Measurements from ENCODE around the gene KIF13A.
"Not testable (repeated sequence)": the region's sequence is repeated elsewhere in the genome, so short reads cannot be mapped to it uniquely, and the experiment has no call there.

Gene KIF13A

DNA sequence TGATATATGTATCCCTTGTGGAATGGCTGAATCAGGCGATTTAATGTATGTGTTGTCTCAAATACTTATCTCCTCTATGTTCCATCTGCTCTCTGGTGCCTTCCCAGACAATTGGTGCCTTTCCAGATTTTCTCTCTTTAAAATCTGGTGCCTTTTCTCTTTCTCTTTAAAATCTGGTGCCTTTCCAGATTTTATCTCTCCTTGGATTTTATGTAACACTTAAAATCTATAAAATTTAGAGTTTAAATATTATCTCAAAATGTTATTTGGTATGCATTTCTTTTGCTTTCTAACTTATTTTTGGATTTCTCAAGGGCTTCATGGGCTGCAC, 116.3 kb downstream of the KIF13A start:
- DNase-seq (ENCODE audit: low read depth in 3 of 3): no peak

DNA sequence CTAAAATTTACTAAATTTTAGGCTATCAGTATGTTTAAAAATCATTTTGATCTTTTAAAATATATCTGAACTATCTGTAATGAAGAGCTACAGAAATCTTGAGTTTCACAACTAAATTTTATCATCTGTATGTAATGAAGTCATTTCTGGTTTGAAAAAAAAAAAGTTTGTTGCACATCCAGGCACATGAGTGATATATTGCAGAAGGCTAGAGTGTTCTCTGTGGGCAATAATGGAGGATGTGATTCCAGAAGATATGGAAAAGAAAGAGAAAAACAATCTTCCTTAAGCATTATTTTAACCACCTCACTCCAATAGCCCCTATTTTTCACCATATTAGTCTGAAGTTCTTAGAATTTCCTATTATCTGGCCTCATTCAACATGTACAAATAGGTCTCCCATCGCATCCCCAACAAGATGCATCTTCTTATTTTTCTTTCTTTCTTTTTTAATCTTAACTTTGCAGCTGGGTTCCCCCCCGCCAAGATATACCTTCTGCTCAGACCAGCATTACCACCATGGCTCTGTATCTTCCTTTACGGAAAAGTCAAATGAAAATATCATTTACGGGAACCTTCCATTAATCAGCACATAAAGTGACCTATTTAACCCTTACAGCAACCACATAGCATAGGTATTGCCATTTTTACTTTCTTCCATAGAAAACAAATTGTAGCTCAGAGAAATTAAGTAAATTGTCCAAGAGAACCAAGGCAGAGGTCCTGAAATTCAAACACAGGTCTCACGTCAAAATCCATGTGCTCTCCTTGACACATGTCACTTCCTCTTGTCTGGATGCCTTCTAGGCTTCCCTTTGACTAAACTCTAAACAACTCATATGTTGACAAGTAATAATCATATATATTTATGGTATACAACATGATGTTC, 116.9 kb downstream of the KIF13A start:
- no peak for DNase-seq (ENCODE audit: low read depth in 3 of 3)

DNA sequence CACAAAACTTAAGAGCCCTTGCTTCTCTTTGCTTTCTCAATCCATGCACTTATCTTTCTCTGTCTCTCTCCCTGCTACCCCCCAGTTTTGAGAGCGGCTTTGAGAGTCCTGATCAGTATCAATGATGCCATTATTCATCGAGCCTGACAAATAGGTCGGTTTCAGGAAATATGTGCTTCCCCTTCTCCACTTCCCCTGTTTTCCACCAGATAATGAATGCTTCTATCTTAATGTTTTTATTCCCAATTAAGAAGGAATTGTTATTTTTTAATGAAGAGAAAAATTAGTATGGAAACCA, 117.7 kb downstream of the KIF13A start:
- DNase-seq (ENCODE audit: low read depth in 3 of 3): no peak

DNA sequence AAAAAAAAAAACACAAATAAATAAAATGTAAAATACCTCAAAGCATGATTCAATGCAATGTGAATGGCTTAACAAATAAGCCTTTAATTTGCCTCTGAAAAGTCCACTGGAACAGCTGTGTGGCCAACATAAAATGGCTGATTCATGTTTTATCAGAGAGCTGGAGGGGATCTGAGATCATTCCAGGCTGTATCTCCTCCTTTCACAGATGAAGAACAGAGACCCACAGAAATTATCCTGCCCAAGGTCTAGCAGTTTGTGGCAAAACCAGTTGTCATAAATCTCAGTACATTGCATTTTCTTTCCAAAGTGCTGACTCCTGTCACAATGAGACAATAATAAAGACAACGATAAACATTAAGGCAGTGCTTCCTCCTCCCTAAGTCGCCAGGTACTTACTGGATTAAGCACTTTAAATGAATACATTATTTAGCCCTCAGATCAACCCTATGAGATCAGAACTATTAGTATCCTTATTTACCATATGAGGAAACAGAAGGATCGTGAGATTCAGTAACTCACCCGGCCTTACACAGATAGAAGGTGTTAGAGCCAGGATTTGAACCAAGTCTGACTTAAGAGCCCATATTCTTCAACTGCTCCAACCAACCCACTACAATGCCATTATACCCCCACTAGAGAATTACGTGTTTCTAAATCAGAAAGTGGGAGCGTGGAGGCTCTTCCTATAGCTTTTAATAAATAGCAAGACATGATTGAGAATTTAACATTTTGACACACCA, 118.3 kb downstream of the KIF13A start:
- DNase-seq (ENCODE audit: low read depth in 3 of 3): no peak

DNA sequence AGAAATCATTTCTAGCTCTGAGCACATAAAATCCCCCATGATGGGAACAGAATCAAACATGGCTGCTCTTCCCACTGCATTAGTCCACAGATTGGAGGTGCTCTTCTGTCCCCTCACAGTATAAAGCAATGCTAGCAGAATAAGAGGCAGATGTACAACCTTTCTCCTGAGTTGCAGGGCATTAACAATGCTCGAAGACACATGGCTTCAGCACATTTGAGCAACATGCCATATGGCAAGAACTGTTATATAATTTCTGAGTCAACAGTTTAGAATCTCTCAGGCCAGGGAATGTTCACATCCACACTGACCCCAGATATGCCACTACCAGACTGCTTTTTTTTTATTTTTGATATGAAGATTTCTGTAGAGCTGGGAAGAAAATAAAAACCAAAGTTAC, 119.6 kb downstream of the KIF13A start:
- no peak for DNase-seq (ENCODE audit: low read depth in 3 of 3)

DNA sequence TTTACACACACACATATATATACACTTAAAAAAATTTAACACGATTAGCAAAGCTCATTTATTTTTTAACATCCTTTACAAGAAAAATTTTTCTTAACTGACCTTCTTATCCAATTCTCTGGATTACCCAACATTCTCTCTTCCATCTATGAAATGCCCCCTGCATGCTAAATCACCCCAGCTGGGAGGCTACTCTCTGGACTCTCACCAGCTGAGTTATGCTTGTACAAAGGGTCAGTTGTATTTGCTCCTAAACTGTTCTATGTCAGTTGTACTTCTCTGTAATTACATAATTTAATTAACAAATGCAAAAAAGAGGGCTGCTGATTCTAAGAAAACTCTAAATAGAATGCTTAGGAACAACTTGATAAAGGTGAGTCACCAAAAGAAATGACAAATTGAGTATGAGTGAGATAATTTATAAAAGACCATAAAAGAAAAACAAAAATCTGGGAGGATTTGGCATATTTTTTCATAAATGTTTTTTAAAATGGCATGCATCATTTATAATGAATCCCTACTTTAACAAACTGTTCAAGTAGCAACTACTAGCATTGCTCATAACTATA, 120.5 kb downstream of the KIF13A start:
- DNase-seq (ENCODE audit: low read depth in 3 of 3): no peak

DNA sequence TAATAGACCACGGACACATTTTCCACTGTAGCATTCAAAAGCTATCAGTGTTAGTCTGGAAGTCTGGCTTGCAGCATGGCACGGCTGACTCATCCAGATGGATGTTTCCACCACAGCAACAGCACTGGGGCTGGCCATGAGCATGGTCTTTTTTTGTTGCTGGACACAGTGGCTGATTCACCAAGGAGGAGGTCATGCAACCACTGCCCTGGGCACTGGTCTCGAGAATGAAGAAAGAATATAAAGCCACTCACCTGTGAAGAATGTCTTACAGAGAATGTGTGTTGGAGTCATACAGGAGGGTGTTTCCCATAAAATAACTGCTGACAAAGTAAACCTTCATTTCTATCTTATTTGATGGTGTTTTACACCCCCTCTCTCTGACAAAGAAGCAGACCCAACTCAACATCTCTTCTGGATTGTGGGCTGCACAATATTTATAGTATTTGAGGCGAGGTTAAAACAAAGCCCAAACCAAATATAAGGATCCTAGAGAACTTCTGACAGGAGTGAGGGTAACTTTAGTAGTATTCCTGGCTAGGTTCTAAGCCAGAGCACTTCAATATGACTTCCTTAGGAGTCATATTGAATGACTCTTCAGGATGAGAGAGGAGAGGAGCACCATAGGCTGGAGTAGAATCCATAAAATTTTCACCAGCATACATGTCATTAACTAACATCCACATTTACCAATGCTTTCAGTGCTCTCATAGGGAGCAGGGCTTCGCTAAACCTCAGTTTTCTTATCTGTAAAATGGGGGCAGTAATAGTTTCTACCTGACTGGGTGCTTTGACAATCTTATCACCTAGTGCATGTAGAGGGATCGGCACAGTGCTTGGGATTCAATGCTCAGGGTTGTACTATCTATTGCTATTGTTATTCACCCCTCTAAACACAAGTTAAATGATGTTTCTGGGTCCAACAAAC, 121.4 kb downstream of the KIF13A start:
- DNase-seq (ENCODE audit: low read depth in 3 of 3): no peak

DNA sequence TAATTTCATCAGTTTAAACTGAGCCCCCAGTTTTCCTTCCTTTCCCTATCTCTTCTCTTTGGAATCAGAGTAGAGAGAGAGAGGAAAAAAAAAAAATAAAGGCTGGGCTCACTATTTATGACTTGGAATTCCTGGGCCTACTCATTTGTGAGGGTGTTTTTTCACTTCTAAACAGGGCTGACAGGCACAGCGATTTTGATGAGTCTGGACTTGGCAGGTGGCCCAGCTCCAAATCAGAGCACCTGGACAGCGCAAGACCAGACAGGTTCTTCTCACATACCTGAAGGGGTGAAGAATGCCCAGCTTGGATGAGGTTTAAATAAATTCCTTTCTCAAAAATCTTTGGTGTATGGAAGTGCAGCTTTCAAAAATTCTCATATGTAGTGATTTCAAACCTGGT, 122.2 kb downstream of the KIF13A start:
- no peak for DNase-seq (ENCODE audit: low read depth in 3 of 3)

DNA sequence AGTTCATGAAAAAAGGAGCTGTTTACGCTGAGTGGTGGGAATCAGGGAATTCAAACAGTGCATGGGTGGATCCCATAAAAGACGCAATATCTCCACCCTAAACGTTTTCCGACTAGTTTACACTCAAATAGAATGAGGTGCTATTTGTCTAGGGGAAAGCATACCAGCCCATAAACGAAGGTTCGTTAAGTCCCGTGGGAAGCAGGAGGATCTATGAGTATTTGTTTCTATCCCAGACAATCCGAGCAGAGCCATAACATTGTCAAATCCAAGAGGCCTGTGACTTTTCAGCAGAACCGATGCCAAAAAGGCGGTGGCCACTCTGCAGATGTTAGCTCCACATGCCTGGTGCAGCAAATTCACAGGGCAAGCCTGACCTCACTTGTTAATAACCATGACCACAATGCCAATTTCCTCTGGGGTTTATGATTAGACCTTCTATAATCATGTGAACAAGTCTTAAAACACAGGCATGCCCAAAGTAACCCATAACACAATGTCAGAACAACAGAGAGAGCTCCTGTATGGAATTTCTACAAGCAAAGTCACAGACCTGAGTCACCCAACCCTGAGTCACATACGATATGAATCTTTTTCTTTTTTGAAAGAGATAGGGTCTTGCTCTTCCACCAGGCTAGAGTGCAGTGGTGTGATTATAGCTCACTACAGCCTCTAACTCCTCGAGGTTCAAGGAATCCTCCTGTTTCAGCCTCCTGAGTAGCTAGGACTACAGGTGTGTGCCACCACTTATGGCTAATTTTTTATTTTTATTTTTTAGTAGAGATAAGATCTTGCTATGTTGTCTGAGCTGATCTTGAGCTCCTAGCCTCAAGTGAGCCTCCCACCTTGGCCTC, 123.3 kb downstream of the KIF13A start:
- DNase-seq (ENCODE audit: low read depth in 3 of 3): no peak

DNA sequence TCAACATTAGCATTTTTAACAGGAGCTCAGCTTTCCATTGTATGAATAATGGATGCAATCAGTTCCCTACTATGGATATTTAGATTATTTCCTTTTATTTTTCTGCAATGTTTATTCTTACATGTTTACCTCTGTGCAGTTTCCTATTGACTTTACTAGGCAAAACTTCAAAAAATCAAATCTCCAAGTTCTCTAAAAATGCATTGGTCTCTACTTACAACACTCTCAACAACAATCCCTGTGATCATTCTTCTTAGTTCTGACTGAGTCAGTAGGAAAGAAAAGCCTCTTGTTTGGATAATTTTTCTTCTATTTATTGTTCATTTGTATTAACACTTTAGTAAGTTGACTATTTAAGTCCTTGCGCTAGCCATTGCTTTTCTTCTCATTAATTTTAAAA, 126.1 kb downstream of the KIF13A start:
- DNase-seq (ENCODE audit: low read depth in 3 of 3): no peak

DNA sequence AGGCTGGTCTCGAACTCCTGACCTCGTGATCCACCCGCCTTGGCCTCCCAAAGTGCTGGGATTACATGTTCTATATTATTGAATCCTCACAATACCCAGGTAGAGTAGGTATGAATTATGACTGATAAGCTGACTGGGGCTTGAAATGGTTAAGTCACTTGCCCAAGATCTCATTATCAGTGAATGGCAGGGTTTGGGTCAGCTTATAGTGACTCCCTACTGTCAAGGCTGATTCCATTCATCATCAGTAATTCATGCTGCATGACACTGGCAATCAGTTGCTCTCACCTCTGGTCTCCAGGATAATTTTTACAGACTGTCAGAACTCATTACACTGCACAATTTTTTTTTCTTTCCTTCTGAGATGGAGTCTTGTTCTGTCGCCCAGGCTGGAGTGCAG, 127.6 kb downstream of the KIF13A start:
- no peak for DNase-seq (ENCODE audit: low read depth in 3 of 3)

DNA sequence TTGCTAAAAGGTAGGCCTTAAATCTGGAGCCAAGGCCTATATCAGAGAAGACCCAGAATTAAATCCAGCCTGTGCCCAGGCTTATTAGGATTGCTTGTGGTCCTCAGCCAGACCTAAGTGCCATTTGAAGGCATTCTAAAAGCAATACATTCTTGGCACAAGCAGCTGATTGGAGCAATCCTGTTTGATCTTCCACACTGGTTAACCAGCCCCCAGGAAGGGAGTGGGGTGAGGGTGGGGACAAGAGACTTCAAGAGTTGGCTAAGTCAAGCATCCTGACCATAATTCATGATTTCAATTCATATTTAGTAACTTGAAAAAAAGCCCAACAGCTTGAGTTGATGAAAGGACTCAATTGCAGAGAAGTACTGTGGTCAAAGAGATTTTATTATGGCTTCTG, 128.9 kb downstream of the KIF13A start:
- no peak for DNase-seq (ENCODE audit: low read depth in 3 of 3)

DNA sequence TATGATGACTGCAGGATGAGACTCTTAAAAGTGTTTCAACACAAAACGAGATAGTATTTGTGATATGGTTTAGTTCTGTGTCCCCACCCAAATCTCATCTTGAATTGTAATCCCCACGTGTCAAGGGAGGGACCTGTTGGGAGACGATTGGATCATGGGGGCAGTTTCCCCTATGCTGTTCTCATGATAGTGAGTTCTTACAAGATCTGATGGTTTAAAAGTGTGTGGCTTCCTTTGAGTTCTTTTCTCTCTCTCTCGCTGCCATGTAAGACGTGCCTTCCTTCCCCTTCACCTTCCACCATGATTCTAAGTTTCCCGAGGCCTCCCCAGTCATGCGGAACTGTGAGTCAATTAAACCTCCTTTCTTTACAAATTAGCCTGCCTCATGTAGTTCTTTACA, 130.2 kb downstream of the KIF13A start:
- DNase-seq (ENCODE audit: low read depth in 3 of 3): not testable (repeated sequence)

DNA sequence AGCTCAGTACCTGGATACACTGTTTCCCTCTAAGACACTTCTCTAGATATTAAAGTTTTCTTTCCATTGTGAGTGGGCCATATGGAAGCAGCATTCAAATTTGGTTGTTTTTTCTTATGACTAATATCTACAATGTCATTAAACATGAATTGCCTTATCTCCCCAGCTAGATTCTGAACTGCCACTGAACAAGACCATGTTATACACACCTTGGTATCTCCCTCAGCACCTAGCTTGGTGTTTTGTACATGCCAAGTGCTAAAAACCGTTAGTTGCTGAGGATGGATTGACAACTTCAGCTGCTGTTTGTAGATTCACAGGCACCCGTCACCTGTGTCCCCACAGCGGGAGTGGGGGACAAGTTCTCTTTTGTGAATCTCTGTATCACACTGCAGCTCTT, 131.1 kb downstream of the KIF13A start:
- no peak for DNase-seq (ENCODE audit: low read depth in 3 of 3)

DNA sequence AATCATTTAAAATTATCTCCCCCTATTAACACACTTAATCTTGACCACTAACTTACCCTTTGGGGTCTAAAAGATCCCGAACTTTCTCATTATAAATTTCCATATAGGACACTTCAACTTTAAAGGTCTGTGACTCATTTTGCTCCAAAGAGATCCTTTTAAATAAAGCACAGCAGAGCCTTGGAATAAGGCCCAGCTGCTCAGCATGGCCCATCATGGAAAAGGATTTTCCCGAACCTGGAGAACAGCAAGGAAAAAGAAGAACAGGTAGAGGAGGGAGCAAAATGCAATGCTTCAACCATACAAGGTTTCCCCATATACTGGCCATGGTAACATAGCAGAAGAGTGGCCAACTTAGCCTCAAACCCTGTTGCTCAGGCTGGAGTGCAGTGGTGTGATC, 132.1 kb downstream of the KIF13A start:
- no peak for DNase-seq (ENCODE audit: low read depth in 3 of 3)

DNA sequence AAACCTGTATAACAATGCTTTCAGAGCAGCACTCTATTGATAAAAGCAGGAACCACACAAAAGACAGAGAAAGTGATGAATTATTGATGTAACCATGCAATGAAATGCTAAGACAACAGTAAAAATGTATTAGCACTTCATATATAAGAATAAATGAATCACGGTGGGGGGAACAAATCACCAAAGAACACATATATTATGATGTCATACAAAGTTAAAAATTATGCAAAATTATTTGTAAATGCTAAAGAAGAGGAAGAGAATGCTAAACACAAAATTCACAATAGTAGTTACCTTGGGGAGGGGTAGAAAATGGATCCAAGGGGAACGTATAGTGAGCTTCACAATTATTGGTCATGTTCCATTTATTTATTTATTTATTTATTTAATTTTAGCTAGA, 133.9 kb downstream of the KIF13A start:
- DNase-seq (ENCODE audit: low read depth in 3 of 3): no peak

DNA sequence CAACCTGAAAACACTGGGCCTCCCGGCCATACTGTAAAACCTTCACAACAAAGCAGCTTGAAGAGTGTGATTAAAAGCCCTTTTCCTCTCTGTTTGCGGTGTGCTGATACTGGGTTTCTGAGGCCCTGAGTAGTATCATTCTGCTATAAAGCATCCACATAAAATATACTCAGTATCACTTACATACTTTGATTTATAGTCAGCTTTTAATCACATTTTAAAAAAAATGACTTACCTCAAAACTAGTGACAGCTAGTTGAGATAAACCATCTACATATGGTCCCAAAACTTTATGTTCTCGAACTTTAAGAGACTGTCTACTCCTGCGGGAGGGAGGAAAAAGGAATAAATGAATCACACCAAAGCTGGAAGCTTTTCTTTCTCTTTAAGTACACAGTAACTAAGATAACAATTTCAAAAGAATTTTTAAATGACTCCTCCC, 135.7 kb downstream of the KIF13A start:
- DNase-seq (ENCODE audit: low read depth in 3 of 3): no peak

DNA sequence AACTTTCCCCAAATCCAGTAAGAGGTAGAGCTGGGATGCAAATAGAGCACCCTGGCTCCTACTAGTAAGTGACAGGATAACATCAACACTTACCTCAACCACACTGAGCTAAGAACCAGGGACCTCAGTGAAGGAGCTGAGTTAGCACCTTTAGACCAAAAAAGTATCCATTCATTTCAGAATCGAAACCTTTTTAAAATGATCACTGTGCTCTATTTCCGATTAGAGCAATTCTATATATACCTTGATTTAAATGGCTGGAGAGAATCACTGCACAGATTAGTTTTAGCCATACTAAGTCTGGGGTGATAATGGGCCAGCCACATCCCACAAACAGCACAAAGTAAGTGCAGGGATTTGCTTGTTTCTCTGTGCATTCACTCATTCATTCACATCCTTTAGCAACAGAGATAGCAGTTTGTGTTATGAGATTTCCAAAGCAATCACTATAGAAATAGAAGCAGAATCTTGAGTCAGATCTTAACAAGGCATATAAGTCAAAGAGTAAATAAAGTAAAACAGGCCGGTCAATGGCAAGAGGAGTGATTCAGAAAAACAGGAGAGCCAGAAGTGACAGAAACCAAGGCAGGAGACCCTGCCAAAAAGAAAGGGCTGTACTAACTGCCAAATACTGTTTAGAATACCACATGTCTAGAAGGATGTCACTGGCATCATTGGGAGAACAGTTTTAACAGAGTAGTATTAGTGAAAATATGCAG, 136.3 kb downstream of the KIF13A start:
- no peak for DNase-seq (ENCODE audit: low read depth in 3 of 3)

DNA sequence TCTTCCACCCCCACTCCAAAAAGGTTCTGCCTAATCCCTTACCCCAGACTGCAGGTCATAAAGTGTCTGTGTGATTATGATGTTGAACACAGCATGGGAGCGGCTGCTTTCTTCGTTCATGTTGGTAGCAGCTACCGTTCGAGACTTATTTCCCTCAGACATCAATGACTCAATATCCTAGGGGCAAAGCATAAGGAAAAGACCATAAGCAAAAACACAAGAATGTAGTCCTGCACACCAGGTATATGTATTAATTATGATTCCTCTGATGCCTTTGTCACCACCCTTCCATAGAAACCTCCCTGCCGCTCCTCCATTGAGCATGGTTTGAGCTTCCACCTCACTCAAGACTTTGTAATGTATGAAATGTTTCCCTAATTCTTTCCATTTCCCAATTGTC, 137.2 kb downstream of the KIF13A start:
- DNase-seq (ENCODE audit: low read depth in 3 of 3): no peak

DNA sequence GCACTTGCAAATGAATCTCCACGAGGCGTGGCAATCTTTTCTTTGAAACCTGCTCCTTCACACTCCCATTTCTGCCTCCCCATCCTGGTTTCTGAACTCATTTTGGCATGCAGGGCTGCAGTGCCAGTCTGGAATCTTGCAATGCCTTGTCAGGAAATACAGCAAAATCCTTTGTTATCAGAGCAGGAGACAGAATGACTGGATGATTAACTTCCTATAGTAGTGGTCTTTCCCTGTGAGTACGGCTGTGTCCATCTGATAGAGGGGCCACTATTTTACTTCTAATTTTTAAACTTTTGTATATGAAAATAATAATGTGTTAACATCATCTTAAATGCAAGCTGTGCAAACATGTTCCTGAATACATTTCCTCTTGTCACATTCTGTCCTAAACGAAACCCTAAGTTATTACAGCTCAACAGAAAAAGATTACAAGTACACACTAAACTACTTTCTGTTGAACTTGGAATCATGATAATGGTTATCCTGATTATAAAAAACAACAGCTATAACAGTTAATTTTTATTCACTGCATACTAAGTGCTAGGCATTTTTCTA, 140.2 kb downstream of the KIF13A start:
- DNase-seq (ENCODE audit: low read depth in 3 of 3): no peak

All from stimulated activated CD4-positive, alpha-beta T cell treated with anti-CD3 and anti-CD28 coated beads, TNF-alpha, amount 100 ng/mL, for 4 hours (primary cell).